GM12864 (cell line): ENCODE data around the gene USH1G.

Experiments used
- DNase-seq: peaks from one replicate; pipeline ENCODE4 v3.0.0-alpha.2; 2011; ENCODE audit warnings: low read depth
- H3K4me3 ChIP-seq: 2 replicates; pipeline ENCODE4 v1.5.1; 2011; ENCODE audit warnings: mild to moderate bottlenecking, low read depth, low read length, control low read depth
- TF ChIP-seq, protein P1 (sequence below): IDR thresholded peaks from 2 replicates; pipeline ENCODE4 v1.5.1; 2011; ENCODE audit warnings: low read depth, mild to moderate bottlenecking, moderate library complexity, low read length, control low read depth, inconsistent platforms; ENCODE audit errors: missing control alignments

The USH1G gene

DNA sequence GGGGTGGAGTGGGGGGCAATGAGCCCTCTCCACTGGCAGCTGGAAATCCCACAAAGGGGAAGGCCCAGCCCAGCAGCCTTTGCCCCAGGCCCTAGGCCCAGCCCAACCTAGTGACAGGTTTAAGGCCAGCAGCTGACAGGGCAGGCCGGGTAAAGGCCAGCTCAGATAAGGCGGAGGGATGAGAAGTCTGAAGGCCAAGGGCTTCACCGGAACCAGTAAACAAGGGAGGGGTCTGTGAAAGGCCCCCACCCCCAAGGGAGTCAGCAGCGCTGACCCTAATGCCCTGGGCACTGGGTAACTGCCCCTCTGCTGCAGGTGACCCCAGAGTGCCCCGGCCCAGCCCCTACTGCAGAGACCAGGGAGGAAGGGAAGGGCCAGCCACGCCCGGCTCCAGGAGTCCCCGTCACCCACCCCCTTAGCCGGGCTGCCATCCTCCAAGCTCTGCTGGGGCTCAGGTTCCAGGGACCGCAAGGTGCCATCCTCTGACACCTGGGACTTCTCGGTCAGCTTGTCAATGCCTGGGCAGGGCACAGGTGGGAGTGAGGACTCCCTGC, 30.2 kb upstream of the USH1G start:
- no peak for DNase-seq
- TF ChIP-seq, protein P1, sequence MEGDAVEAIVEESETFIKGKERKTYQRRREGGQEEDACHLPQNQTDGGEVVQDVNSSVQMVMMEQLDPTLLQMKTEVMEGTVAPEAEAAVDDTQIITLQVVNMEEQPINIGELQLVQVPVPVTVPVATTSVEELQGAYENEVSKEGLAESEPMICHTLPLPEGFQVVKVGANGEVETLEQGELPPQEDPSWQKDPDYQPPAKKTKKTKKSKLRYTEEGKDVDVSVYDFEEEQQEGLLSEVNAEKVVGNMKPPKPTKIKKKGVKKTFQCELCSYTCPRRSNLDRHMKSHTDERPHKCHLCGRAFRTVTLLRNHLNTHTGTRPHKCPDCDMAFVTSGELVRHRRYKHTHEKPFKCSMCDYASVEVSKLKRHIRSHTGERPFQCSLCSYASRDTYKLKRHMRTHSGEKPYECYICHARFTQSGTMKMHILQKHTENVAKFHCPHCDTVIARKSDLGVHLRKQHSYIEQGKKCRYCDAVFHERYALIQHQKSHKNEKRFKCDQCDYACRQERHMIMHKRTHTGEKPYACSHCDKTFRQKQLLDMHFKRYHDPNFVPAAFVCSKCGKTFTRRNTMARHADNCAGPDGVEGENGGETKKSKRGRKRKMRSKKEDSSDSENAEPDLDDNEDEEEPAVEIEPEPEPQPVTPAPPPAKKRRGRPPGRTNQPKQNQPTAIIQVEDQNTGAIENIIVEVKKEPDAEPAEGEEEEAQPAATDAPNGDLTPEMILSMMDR: no peak
- no peak overlapping the region for H3K4me3 ChIP-seq

DNA sequence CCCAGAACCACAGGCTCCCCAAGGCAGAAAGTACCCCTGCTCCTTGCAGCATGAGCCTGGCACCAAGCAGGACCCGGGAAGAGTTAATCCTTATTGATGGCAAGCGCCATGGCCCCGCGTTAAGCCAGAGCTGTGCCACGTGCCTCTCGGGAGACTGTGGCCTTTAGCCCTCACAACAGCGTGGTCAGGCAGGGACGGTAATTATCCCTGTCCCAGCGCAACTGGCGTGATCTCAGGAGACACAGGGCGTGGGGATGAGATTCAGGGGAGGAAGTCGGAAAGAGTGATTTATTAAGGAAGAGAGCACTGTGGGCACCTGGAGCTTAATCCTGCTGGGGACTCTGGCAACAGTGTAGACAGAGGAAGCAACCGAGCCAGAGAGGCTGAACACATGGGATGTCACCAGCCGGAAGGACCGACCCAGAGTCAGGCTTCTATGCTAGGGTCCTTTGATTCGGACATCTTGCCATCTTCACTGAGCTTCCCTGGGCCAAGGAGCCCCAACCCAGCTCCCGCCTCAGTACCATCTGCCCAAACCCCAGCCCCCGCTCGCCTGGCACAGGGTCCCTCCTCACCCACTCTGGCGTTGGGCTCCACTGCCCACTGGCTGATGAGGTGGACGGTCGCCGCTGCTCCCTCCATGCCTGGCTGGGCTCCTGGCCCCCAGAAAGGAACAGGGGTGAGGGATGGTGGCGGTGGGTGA, 29.5 kb upstream of the USH1G start:
- no peak for DNase-seq
- TF ChIP-seq, protein P1: no peak

GRCh38 chr17:74951680-74952421, 28.8 kb upstream of the USH1G start:
- TF ChIP-seq, protein P1: no peak
- no peak for DNase-seq
- no peak overlapping the region for H3K4me3 ChIP-seq

More for the DNA sequence above, 29.5 kb upstream of the USH1G start:
- no peak overlapping the region for H3K4me3 ChIP-seq

DNA sequence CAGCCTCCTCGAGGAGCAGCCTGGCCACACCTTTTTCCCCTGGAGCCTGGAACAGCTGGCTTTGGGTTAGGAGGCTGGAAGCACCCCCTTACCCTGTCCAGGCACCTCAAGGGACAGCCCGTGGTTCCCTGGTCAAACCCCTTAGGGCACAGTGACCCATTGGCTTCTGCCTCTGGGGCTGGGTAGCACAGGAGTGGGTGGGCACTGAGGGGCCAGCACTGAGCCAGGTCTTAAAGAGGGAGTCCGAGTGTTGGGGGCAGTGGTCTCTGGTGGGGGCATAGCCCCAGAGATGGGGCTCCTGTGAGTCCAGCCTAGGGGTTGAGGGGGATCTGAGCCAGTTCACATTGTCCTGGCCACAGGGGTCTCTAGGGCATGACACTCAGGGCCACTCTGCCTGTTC, 28.0 kb upstream of the USH1G start:
- DNase-seq: no peak
- TF ChIP-seq, protein P1: no peak
- H3K4me3 ChIP-seq: no peak overlapping the region

- no peak for DNase-seq
Observed at GRCh38 chr17:74950207-74950606, 27.2 kb upstream of the USH1G start.

GRCh38 chr17:74949455-74950115, 26.5 kb upstream of the USH1G start:
- no peak for DNase-seq
- TF ChIP-seq, protein P1: no peak
- no peak overlapping the region for H3K4me3 ChIP-seq

More at GRCh38 chr17:74950207-74950606, 27.2 kb upstream of the USH1G start:
- no peak overlapping the region for H3K4me3 ChIP-seq
- TF ChIP-seq, protein P1: no peak
